Thyroid gland (tissue), 4 donors: ENCODE data around the gene ZNF408.

Source experiments
- CTCF ChIP-seq, 6 experiments: fragments of 200-600 bp in 3 of 6; fragments of 450-650 bp in 3 of 6; sonication (generic) in 3 of 6; IDR thresholded peaks; one replicate each; pipeline ENCODE4 v1.5.1; 2016 to 2019; ENCODE audit warnings: antibody characterized with exemption in 6 of 6, mild to moderate bottlenecking in 2 of 6, inconsistent platforms in 1 of 6, moderate library complexity in 1 of 6
- POLR2A ChIP-seq, 2 donors: fragments of 450-650 bp; IDR thresholded peaks; one replicate each; pipeline ENCODE4 v1.6.1; 2017; ENCODE audit warnings: antibody characterized with exemption in 2 of 2, mild to moderate bottlenecking in 2 of 2, moderate library complexity in 1 of 2

GRCh38 chr11:46681814-46682213 lies 19.0 kb upstream of the ZNF408 start:
- TF ChIP-seq CTCF (IDR thresholded peaks at IDR 0.05), result no peak
- no peak for TF ChIP-seq POLR2A (IDR thresholded peaks at IDR 0.05)
